Mesenchymal stem cell (in vitro differentiated cells and primary cell): ENCODE results near the gene LRRC10.

Experiments
- DNase-seq: peaks from one replicate; pipeline ENCODE4 v3.0.0-alpha.2; 2013
- H2AFZ ChIP-seq: one replicate; pipeline ENCODE4 v1.6.1; 2013; ENCODE audit warnings: low read depth, mild to moderate bottlenecking, control low read depth, inconsistent platforms, low read length, moderate library complexity
- H2AK5ac ChIP-seq: 2 replicates; pipeline ENCODE4 v1.6.1; 2013; ENCODE audit warnings: low read length, moderate library complexity, mild to moderate bottlenecking, inconsistent platforms; ENCODE audit not compliant: severe bottlenecking
- H2BK120ac ChIP-seq: one replicate; pipeline ENCODE4 v1.6.1; 2013; ENCODE audit warnings: low read depth, mild to moderate bottlenecking, inconsistent platforms, low read length, moderate library complexity
- H2BK12ac ChIP-seq, 2 experiments: one replicate each; pipeline ENCODE4 v1.6.1; 2013; ENCODE audit warnings: inconsistent platforms in 2 of 2, low read length in 2 of 2, mild to moderate bottlenecking in 2 of 2, moderate library complexity in 2 of 2, control low read depth in 1 of 2
- H2BK15ac ChIP-seq: one replicate; pipeline ENCODE4 v1.6.1; 2013; ENCODE audit warnings: mild to moderate bottlenecking, low read depth, inconsistent platforms; ENCODE audit not compliant: poor library complexity, severe bottlenecking
- H2BK5ac ChIP-seq: 2 replicates; pipeline ENCODE4 v1.6.1; 2013; ENCODE audit warnings: low read depth, mild to moderate bottlenecking, low read length, control low read depth, inconsistent platforms; ENCODE audit not compliant: poor library complexity, severe bottlenecking
- H3K14ac ChIP-seq, 2 experiments: one replicate each; pipeline ENCODE4 v1.6.1; 2013; ENCODE audit warnings: inconsistent platforms in 2 of 2, low read length in 2 of 2, control low read depth in 1 of 2, mild to moderate bottlenecking in 1 of 2, moderate library complexity in 1 of 2
- H3K18ac ChIP-seq, 2 experiments: one replicate each; pipeline ENCODE4 v1.6.1; 2013; ENCODE audit warnings: inconsistent platforms in 2 of 2, low read length in 2 of 2, control low read depth in 1 of 2, low read depth in 1 of 2, mild to moderate bottlenecking in 1 of 2
- H3K23ac ChIP-seq, 2 experiments: one replicate each; pipeline ENCODE4 v1.6.1; 2013; ENCODE audit warnings: inconsistent platforms in 2 of 2, low read length in 2 of 2, mild to moderate bottlenecking in 2 of 2, moderate library complexity in 2 of 2, control low read depth in 1 of 2
- H3K27ac ChIP-seq: 2 replicates; pipeline ENCODE4 v1.5.1; 2013; ENCODE audit warnings: mild to moderate bottlenecking, moderate library complexity, low read length, control low read depth, inconsistent platforms; ENCODE audit not compliant: poor library complexity, severe bottlenecking
- H3K27me3 ChIP-seq, 2 experiments: 2 replicates each; pipeline versions ENCODE4 v1.6.1 to v1.7.0; 2013; ENCODE audit warnings: low read length in 2 of 2, mild to moderate bottlenecking in 2 of 2, moderate library complexity in 2 of 2, control low read depth in 1 of 2, inconsistent platforms in 1 of 2; ENCODE audit not compliant: control insufficient read depth in 1 of 2, insufficient read depth in 1 of 2
- H3K36me3 ChIP-seq, 2 experiments: 2 replicates each; pipeline versions ENCODE4 v1.6.1 to v1.7.0; 2013; ENCODE audit warnings: low read length in 2 of 2, control low read depth in 1 of 2, inconsistent platforms in 1 of 2, low read depth in 1 of 2, mild to moderate bottlenecking in 1 of 2; ENCODE audit not compliant: insufficient read depth in 2 of 2, control insufficient read depth in 1 of 2
- H3K4ac ChIP-seq, 2 experiments: one replicate each; pipeline ENCODE4 v1.6.1; 2013; ENCODE audit warnings: inconsistent platforms in 2 of 2, low read length in 2 of 2, mild to moderate bottlenecking in 2 of 2, moderate library complexity in 2 of 2, control low read depth in 1 of 2, low read depth in 1 of 2
- H3K4me1 ChIP-seq: 2 replicates; pipeline ENCODE4 v1.6.1; 2013; ENCODE audit warnings: low read depth, low read length, control low read depth; ENCODE audit not compliant: control insufficient read depth, insufficient read depth
- H3K4me2 ChIP-seq: 2 replicates; pipeline ENCODE4 v1.6.1; 2013; ENCODE audit warnings: low read length, mild to moderate bottlenecking, inconsistent platforms; ENCODE audit not compliant: poor library complexity, severe bottlenecking
- H3K4me3 ChIP-seq, 2 experiments: 2 replicates each; pipeline versions ENCODE4 v1.5.1 to v1.7.0; 2013; ENCODE audit warnings: low read length in 2 of 2, mild to moderate bottlenecking in 2 of 2, control low read depth in 1 of 2, low read depth in 1 of 2; ENCODE audit not compliant: insufficient read depth in 1 of 2
- H3K79me1 ChIP-seq: replicated peaks from 2 replicates; pipeline ENCODE4 v1.6.1; 2013; ENCODE audit warnings: mild to moderate bottlenecking, control low read depth, low read length, inconsistent platforms; ENCODE audit not compliant: poor library complexity, severe bottlenecking
- H3K9ac ChIP-seq: 2 replicates; pipeline ENCODE4 v1.7.0; 2013; ENCODE audit warnings: mild to moderate bottlenecking, low read length, moderate library complexity
- H3K9me3 ChIP-seq: 2 replicates; pipeline ENCODE4 v1.7.0; 2013; ENCODE audit warnings: mild to moderate bottlenecking, low read length; ENCODE audit not compliant: control insufficient read depth
- H4K8ac ChIP-seq: one replicate; pipeline ENCODE4 v1.6.1; 2013; ENCODE audit warnings: inconsistent platforms, mild to moderate bottlenecking, low read length, moderate library complexity
- H4K91ac ChIP-seq: one replicate; pipeline ENCODE4 v1.6.1; 2013; ENCODE audit warnings: mild to moderate bottlenecking, low read length, inconsistent platforms
- WGBS: methylation state at CpG from one replicate; pipeline ENCODE4 v1.1.7; 2013; ENCODE audit warnings: mixed read lengths; 5-methylcytosine and 5-hydroxymethylcytosine counted together

LRRC10 gene

DNA sequence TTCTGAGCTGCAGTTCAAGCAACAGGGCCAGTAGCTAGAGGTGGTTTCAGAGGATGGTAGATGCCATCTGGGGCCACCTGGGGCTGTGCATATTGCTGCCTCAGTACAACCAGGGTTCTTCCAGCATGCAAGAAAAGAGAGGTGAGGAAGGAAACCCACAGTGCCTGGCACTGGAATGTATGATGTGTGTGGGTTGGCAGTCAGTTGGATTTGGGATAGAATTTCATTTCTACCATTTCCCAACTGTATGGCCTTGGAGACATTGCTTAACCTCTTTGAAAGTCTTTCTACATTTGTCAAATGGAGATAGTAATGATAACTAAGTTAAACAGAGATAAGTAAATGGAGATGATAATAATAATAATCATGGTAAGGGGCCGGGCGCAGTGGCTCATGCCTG is 10.2 kb upstream of the LRRC10 start:
- no peak overlapping the region for H2BK5ac ChIP-seq
- no peaks in the 10 kb centered on the region for H3K36me3 ChIP-seq
- H3K4me1 ChIP-seq: peaks cover 2% of the 10 kb centered on the region
- no peak overlapping the region for H3K9ac ChIP-seq
- no peak overlapping the region for H2BK120ac ChIP-seq
- DNase-seq: no peak
- peaks cover 4 to 7% of the 10 kb centered on the region in 2 experiments for H3K27me3 ChIP-seq
- H4K8ac ChIP-seq: no peak overlapping the region
- no peaks in the 10 kb centered on the region for H3K79me1 ChIP-seq
- H3K18ac ChIP-seq: no peak overlapping the region
- no peak overlapping the region for H3K4ac ChIP-seq
- H2BK15ac ChIP-seq: no peak overlapping the region
- H2AFZ ChIP-seq: no peak overlapping the region
- WGBS: 92% methylated on average over 2 of the region's 2 CpGs
- H3K4me3 ChIP-seq: no peak overlapping the region
- no peak overlapping the region for H3K14ac ChIP-seq
- no peaks in the 10 kb centered on the region for H3K9me3 ChIP-seq
- no peak overlapping the region for H4K91ac ChIP-seq
- no peak overlapping the region for H3K23ac ChIP-seq
- H2BK12ac ChIP-seq: no peak overlapping the region
- no peak overlapping the region for H3K4me2 ChIP-seq
- H3K27ac ChIP-seq: no peak overlapping the region
- H2AK5ac ChIP-seq: no peak overlapping the region

DNA sequence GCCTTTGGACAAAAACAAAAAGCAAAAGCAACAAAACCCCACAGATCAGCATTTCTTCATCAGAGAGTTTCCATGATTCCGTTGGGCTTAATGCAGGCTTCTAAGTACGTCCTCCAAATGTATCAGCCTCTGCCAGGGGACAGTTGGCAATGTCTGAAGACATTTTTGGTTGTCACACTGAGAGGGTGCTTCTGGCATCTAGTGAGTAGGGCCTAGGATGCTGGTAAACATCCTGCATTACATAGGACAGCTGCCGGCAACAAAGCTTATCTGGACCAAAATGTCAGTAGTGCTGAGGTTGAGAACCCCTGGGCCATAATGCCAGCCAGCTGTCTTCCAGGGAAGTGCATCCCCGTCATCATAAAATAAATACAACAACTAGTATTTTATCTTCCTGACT is 9.4 kb upstream of the LRRC10 start:
- Histone ChIP-seq H3K23ac (no peak overlapping the region), H2BK12ac (no peak overlapping the region), H2BK15ac (no peak overlapping the region), H3K4me1 (peaks cover 2% of the 10 kb centered on the region), H3K36me3 (no peaks in the 10 kb centered on the region), H2AFZ (no peak overlapping the region), H3K27me3 (peaks cover 0 to 7% of the 10 kb centered on the region in 2 experiments), H3K27ac (no peak overlapping the region), H2BK120ac (no peak overlapping the region), H3K4ac (no peak overlapping the region), H3K4me2 (no peak overlapping the region), H3K18ac (no peak overlapping the region), H3K14ac (no peak overlapping the region), H2BK5ac (no peak overlapping the region), H3K9ac (no peak overlapping the region), H3K9me3 (no peaks in the 10 kb centered on the region), H4K91ac (no peak overlapping the region), H4K8ac (no peak overlapping the region), H3K4me3 (no peak overlapping the region), H3K79me1 (no peaks in the 10 kb centered on the region), H2AK5ac (no peak overlapping the region)
- WGBS: 75% methylated on average over 3 of the region's 4 CpGs
- DNase-seq: no peak

DNA sequence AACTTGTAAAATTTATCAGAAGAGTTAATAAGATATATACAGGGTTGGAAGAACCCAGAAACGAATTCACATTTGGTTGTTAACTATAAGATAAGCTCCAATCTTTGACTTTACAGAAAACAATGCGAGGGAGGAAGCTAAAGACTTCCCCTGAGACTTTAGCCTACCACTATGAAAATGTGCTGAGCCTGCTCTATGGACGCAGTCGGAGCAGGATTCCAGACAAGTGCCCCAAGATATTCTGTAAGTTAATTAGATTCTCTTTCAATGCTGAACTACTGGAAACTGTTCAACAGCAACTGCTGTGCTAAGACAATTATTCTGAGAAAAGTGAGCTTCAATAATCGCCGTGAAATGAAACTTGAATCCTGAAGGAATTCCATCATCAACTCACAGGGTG is 8.3 kb upstream of the LRRC10 start:
- Histone ChIP-seq H2BK120ac (no peak overlapping the region), H2AK5ac (no peak overlapping the region), H3K23ac (no peak overlapping the region), H3K9ac (no peak overlapping the region), H4K8ac (no peak overlapping the region), H2BK5ac (no peak overlapping the region), H3K36me3 (no peaks in the 10 kb centered on the region), H3K4me2 (no peak overlapping the region), H3K9me3 (no peaks in the 10 kb centered on the region), H2BK12ac (no peak overlapping the region), H3K79me1 (no peaks in the 10 kb centered on the region), H2BK15ac (no peak overlapping the region), H2AFZ (no peak overlapping the region), H4K91ac (no peak overlapping the region), H3K4me1 (peaks cover under 1% of the 10 kb centered on the region), H3K18ac (no peak overlapping the region), H3K4me3 (no peak overlapping the region), H3K14ac (no peak overlapping the region), H3K27me3 (peaks cover 0 to 7% of the 10 kb centered on the region in 2 experiments), H3K4ac (no peak overlapping the region), H3K27ac (no peak overlapping the region)
- no peak for DNase-seq
- 70% methylated on average over 6 of the region's 6 CpGs for WGBS

DNA sequence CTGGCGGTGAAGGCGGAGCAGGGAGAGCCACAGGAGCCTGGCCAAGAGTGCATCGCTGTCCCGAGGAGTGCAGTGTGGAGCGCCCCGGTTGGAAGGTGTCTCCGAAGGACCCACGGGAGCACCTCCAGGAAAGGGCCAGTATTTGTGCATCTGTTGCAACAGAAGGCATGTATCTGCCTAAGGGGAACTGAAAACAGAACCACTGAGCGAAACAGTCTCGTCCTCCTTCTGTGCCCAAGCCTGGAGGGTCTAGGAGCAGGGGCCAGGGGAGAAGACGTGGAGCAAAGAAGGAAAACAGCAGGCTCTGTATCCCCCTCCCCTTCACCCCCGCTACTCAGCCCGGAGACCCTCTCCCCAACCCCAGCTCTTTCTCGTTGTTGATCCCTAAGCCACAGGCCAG is 5.3 kb upstream of the LRRC10 start:
- Histone ChIP-seq H2BK12ac (peak overlapping the region in 1 of 2 experiments; percentile 11), H3K9ac (no peak overlapping the region), H4K91ac (no peak overlapping the region), H3K4me2 (no peak overlapping the region), H2BK120ac (no peak overlapping the region), H2BK15ac (no peak overlapping the region), H3K27me3 (peaks cover 0 to 7% of the 10 kb centered on the region in 2 experiments), H3K4ac (no peak overlapping the region), H3K18ac (no peak overlapping the region), H3K4me1 (no peaks in the 10 kb centered on the region), H4K8ac (no peak overlapping the region), H3K79me1 (no peaks in the 10 kb centered on the region), H3K27ac (no peak overlapping the region), H3K36me3 (no peaks in the 10 kb centered on the region), H2AK5ac (no peak overlapping the region), H3K14ac (no peak overlapping the region), H2AFZ (no peak overlapping the region), H3K23ac (no peak overlapping the region), H2BK5ac (no peak overlapping the region), H3K4me3 (no peak overlapping the region), H3K9me3 (no peaks in the 10 kb centered on the region)
- 88% methylated on average over 11 of the region's 14 CpGs for WGBS
- no peak for DNase-seq
